AG09319 (cell line): Measurements from ENCODE around the gene GTF2F1.

Experiments
- DNase-seq: peaks from one replicate; pipeline ENCODE4 v3.0.0-alpha.2; 2010; ENCODE audit warnings: low read depth; ENCODE audit errors: extremely low read depth
- CTCF ChIP-seq: IDR thresholded peaks from 2 replicates; pipeline ENCODE4 v1.5.1; 2011; ENCODE audit warnings: low read depth, mild to moderate bottlenecking, inconsistent platforms, low read length, moderate library complexity

The GTF2F1 gene

DNA sequence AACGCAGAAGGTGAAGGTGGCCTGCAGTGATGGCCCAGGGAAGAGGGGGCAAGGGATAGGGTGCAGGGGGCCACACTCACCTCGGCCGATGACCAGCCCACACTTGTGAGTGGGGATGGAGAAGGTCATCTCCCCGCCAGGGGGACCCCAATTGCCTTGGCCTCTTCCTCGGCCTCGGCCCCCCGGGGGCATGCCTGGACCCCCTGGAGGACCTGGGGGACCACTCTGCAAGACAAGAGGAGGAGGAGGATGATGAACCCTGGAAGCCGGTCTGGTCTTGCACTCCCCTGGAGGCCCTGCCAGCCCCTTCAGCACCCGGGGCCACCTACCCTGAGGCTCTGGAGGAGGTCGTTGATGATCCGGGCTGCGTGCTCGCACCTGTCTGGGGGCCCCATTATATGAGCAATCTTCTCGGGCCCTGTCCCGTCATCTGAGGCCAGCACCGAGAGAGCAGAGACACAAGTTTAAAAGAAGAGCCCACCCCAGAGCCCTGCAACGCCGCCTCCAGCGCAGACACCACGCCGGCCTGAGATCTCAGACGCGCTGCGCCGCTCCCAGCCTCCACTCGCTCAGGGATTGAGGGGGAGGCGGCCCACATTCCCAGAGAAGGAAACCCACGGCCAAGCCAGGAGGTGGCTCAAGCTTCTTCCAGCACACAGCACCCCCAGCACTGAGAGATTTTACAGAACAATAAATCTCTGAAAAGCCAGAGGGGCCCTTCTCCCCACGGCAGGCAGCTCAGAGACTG lies 23.9 kb upstream of the GTF2F1 start:
- no peak for TF ChIP-seq CTCF
- DNase-seq = no peak

GRCh38 chr19:6415591-6416190 lies 22.7 kb upstream of the GTF2F1 start:
- TF ChIP-seq CTCF = no peak
- DNase-seq = no peak

DNA sequence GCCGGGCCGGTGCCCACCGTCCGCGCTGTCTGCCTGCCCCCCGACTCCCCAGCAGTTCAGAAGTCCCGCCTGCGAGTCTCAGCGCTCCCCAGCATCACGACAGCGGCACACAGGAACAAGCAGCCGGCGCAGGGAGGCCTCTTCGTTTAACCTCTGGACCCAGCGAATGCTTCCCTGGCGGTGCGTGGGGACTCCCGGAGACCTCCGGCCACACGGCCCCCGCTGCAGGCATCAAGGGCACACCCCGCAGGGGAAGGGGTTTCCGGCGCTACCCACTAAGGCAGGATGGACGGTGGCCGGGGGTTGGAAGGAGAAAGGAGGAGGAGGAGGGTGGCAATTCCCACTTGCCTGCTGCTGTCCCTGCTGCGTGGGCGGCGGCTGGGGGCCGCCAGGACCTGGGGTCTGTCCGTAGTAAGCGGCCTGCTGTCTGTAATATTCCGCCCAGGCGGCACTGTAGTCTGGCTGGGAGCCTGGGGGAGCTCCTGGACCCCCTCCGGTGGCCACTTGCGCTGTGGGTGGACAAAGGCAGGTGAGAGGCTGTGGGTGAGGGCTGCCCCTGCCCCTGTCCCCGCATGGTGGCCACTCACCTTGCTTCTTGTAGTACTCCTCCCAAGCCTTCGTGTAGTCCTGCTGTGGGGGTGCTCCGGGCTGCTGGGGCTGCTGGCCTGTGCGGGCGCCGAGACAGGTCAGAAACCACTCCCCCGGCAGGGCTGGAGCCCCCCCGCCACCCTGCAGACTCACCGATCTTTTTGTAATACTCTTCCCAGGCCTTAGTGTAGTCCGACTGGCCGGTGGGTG lies 22.0 kb upstream of the GTF2F1 start:
- TF ChIP-seq CTCF = no peak
- DNase-seq = no peak

- no peak for TF ChIP-seq CTCF
- no peak for DNase-seq
These were observed 21.0 kb upstream of the GTF2F1 start for GRCh38 chr19:6413721-6414643.

DNA sequence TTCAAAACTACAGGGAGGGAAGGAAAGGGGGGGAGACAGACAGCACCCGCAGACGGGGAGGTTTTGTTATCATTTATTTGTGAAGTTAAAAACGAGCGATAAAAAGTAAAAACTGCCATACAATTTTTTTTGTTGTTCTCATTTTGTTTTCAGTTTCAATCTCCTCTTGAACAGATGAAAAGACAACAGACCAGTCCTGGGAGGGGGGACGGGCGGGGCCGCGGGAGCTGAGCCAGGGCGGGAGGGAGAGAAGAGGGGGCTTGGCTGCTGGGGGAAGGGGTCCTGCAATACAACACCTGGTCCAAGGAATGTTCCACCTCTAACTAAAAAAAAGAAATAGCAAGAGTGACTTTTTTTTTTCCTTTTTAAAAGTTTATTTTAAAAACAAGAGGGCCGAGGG lies 20.3 kb upstream of the GTF2F1 start:
- DNase-seq = no peak
- TF ChIP-seq CTCF = no peak

GRCh38 chr19:6412447-6413091 lies 19.6 kb upstream of the GTF2F1 start:
- peak; percentile 50 for TF ChIP-seq CTCF
- no peak for DNase-seq
